ENCODE results near the gene RYR3.

- no peak for TF ChIP-seq CTCF (IDR thresholded peaks at IDR 0.05)
- no peak for TF ChIP-seq POLR2A (IDR thresholded peaks at IDR 0.05)
Measured at GRCh38 chr15:33282226-33283020, 28.3 kb upstream of the RYR3 start.

Data from lower leg skin (tissue), 3 donors.